ENCODE results near the gene REM1. TPM values are rescaled to one million over a fixed set of nuclear protein-coding genes. Genes with fewer than 3 reads are reported as not detected.
A peak's percentile ranks its signal among the peaks of the same experiment; 100 is the strongest.

Gene REM1
- total and polyA plus RNA-seq, 2 experiments from 2014 or later = 0.28 TPM; not detected in 1

GRCh38 chr20:31515775-31516107 is 40.7 kb downstream of the REM1 start:
- Histone ChIP-seq H3K36me3 (ENCODE audit: insufficient read depth) (0 out of 2 replicates have a peak, but pooled peaks cover 7% of the 10 kb centered on the region), H3K27ac (ENCODE audit: low read depth) (peak overlapping the region; percentile 83; the same call in 1 of the 2 replicates), H3K4me2 (peak overlapping the region; percentile 100), H2AFZ (no peak overlapping the region), H3K9me2 (ENCODE audit: insufficient read depth) (no peaks in the 10 kb centered on the region), H3K79me2 (replicated peaks; ENCODE audit: insufficient read depth) (peaks cover 62% of the 10 kb centered on the region), H3K27me3 (ENCODE audit: insufficient read depth) (no peaks in the 10 kb centered on the region), H3K4me1 (ENCODE audit: insufficient read depth) (peaks cover 27% of the 10 kb centered on the region), H4K20me1 (replicated peaks; ENCODE audit: insufficient read depth) (peaks cover 49% of the 10 kb centered on the region), H3F3A (replicated peaks; ENCODE audit: low read depth) (peaks cover 44% of the 10 kb centered on the region), H3K4me3 (peak overlapping the region; percentile 100)
- H3K4me3 Mint-ChIP-seq = no peak overlapping the region
- peaks cover 3% of the 10 kb centered on the region for H3K27me3 Mint-ChIP-seq (ENCODE audit: insufficient read depth, low read depth, poor library complexity)
- DNase-seq (ENCODE audit: low spot score) (peak; percentile 30), ATAC-seq (no peak)
- H3K4me1 Mint-ChIP-seq = no peaks in the 10 kb centered on the region
- H3K36me3 Mint-ChIP-seq (ENCODE audit: low read depth) = peaks cover 8% of the 10 kb centered on the region; the same call in 2 of the 3 replicates
- TF ChIP-seq EZH2phosphoT487 (IDR thresholded peaks at IDR 0.05; ENCODE audit: unreplicated experiment) = no peak
- TF ChIP-seq NANOG (IDR thresholded peaks at IDR 0.05; ENCODE audit: borderline replicate concordance) = no peak
- no peak for TF ChIP-seq STAT1 (IDR thresholded peaks at IDR 0.05; ENCODE audit: unreplicated experiment)
- TF ChIP-seq ZNF114 (CRISPR knock-in tag; IDR thresholded peaks at IDR 0.05) = no peak
- TF ChIP-seq CREB1 (CRISPR knock-in tag; IDR thresholded peaks at IDR 0.05; ENCODE audit: low read depth) = no peak
- TF ChIP-seq ETS1 (IDR thresholded peaks at IDR 0.05) = no peak
- no peak for TF ChIP-seq REST (IDR thresholded peaks at IDR 0.05; ENCODE audit: unreplicated experiment)
- TF ChIP-seq CTCF (conservative IDR thresholded peaks at IDR 0.05; ENCODE audit: low read depth in 2 of 2) = no peak
- TF ChIP-seq EZH2 (IDR thresholded peaks at IDR 0.05; ENCODE audit: low read depth, unreplicated experiment) = no peak
- no peak for TF ChIP-seq ZNF462 (CRISPR knock-in tag; IDR thresholded peaks at IDR 0.05)
- TF ChIP-seq JUNB (IDR thresholded peaks at IDR 0.05; ENCODE audit: unreplicated experiment) = no peak
- TF ChIP-seq ZNF331 (CRISPR knock-in tag; IDR thresholded peaks at IDR 0.05; ENCODE audit: low read depth) = no peak
- H3K27ac Mint-ChIP-seq = no peak overlapping the region
- peaks cover 3% of the 10 kb centered on the region; the same call in 1 of the 3 replicates for H3K9me3 Mint-ChIP-seq

Data from GM23338 (cell line).